GM23338 (cell line): ENCODE measurements around the gene C16orf74. TPM values are rescaled to one million over a fixed set of nuclear protein-coding genes. Genes with fewer than 3 reads are reported as not detected.
A peak's percentile ranks its signal among the peaks of the same experiment; 100 is the strongest.

ENCODE experiments used
- ATAC-seq: fragments of 200-7000 bp; cut with Tn5 transposase; 3 replicates; pipeline ENCODE4 v1.9.1; 2020
- DNase-seq: peaks from one replicate; pipeline ENCODE4 v3.0.0-alpha.2; 2015; ENCODE audit warnings: low spot score
- H2AFZ ChIP-seq: fragments of 200-600 bp; sonication (generic); 2 replicates; pipeline ENCODE4 v1.8.0; 2016; ENCODE audit warnings: antibody characterized with exemption, mild to moderate bottlenecking, moderate library complexity
- H3F3A ChIP-seq: fragments of 200-600 bp; sonication (generic); replicated peaks from 2 replicates; pipeline ENCODE4 v1.8.0; 2017; ENCODE audit warnings: antibody characterized with exemption, mixed run types, low read depth
- H3K27ac ChIP-seq: fragments of 200-600 bp; sonication (generic); 2 replicates; pipeline ENCODE4 v1.6.1; 2016; ENCODE audit warnings: low read depth
- H3K27me3 ChIP-seq: fragments of 200-600 bp; sonication (generic); 2 replicates; pipeline ENCODE4 v1.8.0; 2016; ENCODE audit warnings: mild to moderate bottlenecking, mixed run types, moderate library complexity; ENCODE audit not compliant: insufficient read depth
- H3K36me3 ChIP-seq: fragments of 200-600 bp; sonication (generic); 2 replicates; pipeline ENCODE4 v1.8.0; 2016; ENCODE audit warnings: mild to moderate bottlenecking; ENCODE audit not compliant: insufficient read depth
- H3K4me1 ChIP-seq: fragments of 200-600 bp; sonication (generic); 2 replicates; pipeline ENCODE4 v1.8.0; 2016; ENCODE audit warnings: mild to moderate bottlenecking, moderate library complexity; ENCODE audit not compliant: insufficient read depth
- H3K4me2 ChIP-seq: fragments of 200-600 bp; sonication (generic); 2 replicates; pipeline ENCODE4 v1.7.1; 2017; ENCODE audit warnings: mixed run types
- H3K4me3 ChIP-seq: fragments of 200-600 bp; sonication (generic); 2 replicates; pipeline ENCODE4 v1.6.1; 2016; ENCODE audit warnings: mixed run types
- H3K79me2 ChIP-seq: fragments of 200-600 bp; sonication (generic); replicated peaks from 2 replicates; pipeline ENCODE4 v1.8.0; 2017; ENCODE audit warnings: mild to moderate bottlenecking; ENCODE audit not compliant: insufficient read depth
- H3K9me2 ChIP-seq: fragments of 200-600 bp; sonication (generic); 2 replicates; pipeline ENCODE4 v1.8.0; 2017; ENCODE audit not compliant: insufficient read depth
- H4K20me1 ChIP-seq: fragments of 200-600 bp; sonication (generic); replicated peaks from 2 replicates; pipeline ENCODE4 v1.8.0; 2017; ENCODE audit warnings: mild to moderate bottlenecking; ENCODE audit not compliant: insufficient read depth
- H3K27ac Mint-ChIP-seq: 2 replicates; pipeline ENCODE4 v1.8.0; 2020; ENCODE audit warnings: inconsistent platforms, mild to moderate bottlenecking, moderate library complexity, mixed read lengths
- H3K27me3 Mint-ChIP-seq: 3 replicates; pipeline ENCODE4 v1.8.0; 2022; ENCODE audit warnings: low read depth, mild to moderate bottlenecking, moderate library complexity, mixed read lengths, inconsistent platforms; ENCODE audit not compliant: insufficient read depth, poor library complexity
- H3K36me3 Mint-ChIP-seq: 3 replicates; pipeline ENCODE4 v1.8.0; 2021; ENCODE audit warnings: low read depth, mild to moderate bottlenecking, inconsistent platforms, moderate library complexity, mixed read lengths
- H3K4me1 Mint-ChIP-seq: 3 replicates; pipeline ENCODE4 v1.8.0; 2020; ENCODE audit warnings: mild to moderate bottlenecking, inconsistent platforms, mixed read lengths
- H3K4me3 Mint-ChIP-seq: 3 replicates; pipeline ENCODE4 v1.8.0; 2021; ENCODE audit warnings: moderate library complexity, mild to moderate bottlenecking, inconsistent platforms, mixed read lengths
- H3K9me3 Mint-ChIP-seq: 3 replicates; pipeline ENCODE4 v1.8.0; 2020; ENCODE audit warnings: moderate library complexity, mild to moderate bottlenecking, inconsistent platforms, mixed read lengths
- EZH2phosphoT487 ChIP-seq: fragments of 200-600 bp; sonication (generic); IDR thresholded peaks from one replicate; pipeline ENCODE4 v1.8.1; 2018; ENCODE audit warnings: antibody characterized with exemption; ENCODE audit not compliant: unreplicated experiment
- JUNB ChIP-seq: IDR thresholded peaks from one replicate; pipeline ENCODE4 v1.6.1; 2016; ENCODE audit warnings: antibody characterized with exemption; ENCODE audit not compliant: unreplicated experiment
- POLR2AphosphoS5 ChIP-seq: IDR thresholded peaks from 2 replicates; pipeline ENCODE4 v1.6.1; 2016; ENCODE audit warnings: antibody characterized with exemption, low read depth
- STAT1 ChIP-seq: IDR thresholded peaks from one replicate; pipeline ENCODE4 v1.6.1; 2016; ENCODE audit warnings: antibody characterized with exemption; ENCODE audit not compliant: unreplicated experiment
- ZNF114 ChIP-seq: fragments of 250-450 bp; sonication (Bioruptor Pico); IDR thresholded peaks from 2 replicates; pipeline ENCODE4 v1.5.0; 2020; ENCODE audit warnings: mild to moderate bottlenecking, moderate library complexity
- ZNF462 ChIP-seq: fragments of 250-450 bp; sonication (Bioruptor Pico); IDR thresholded peaks from 2 replicates; pipeline ENCODE4 v1.5.0; 2020; ENCODE audit warnings: mild to moderate bottlenecking, moderate library complexity
- polyA plus RNA-seq: library from polyadenylated mRNA; unstranded; fragments of >200 nt; fragmentation: Nextera tagmentation; extraction: Ambion mirVana; gene quantifications from 2 replicates; pipeline ENCODE4 v1.2.1, GENCODE V29; 2016
- total RNA-seq: library from RNA; depleted of rRNA; stranded (reverse); fragments of >200 nt; shearing (Covaris generic); gene quantifications from 2 replicates; pipeline ENCODE4 v1.2.3, GENCODE V29; 2014
- TF ChIP-seq, protein P1 (sequence below), 2 experiments: fragments of 200-600 bp in 1 of 2; sonication (generic) in 1 of 2; conservative IDR thresholded peaks; 2 replicates each; pipeline versions ENCODE4 v1.5.1 to v1.6.1; 2016 to 2017; ENCODE audit warnings: antibody characterized with exemption in 2 of 2, low read depth in 2 of 2, mild to moderate bottlenecking in 2 of 2, moderate library complexity in 1 of 2

The C16orf74 gene
- total and polyA plus RNA-seq, 2 experiments from 2014 or later = 12.1 to 19.1 TPM

DNA sequence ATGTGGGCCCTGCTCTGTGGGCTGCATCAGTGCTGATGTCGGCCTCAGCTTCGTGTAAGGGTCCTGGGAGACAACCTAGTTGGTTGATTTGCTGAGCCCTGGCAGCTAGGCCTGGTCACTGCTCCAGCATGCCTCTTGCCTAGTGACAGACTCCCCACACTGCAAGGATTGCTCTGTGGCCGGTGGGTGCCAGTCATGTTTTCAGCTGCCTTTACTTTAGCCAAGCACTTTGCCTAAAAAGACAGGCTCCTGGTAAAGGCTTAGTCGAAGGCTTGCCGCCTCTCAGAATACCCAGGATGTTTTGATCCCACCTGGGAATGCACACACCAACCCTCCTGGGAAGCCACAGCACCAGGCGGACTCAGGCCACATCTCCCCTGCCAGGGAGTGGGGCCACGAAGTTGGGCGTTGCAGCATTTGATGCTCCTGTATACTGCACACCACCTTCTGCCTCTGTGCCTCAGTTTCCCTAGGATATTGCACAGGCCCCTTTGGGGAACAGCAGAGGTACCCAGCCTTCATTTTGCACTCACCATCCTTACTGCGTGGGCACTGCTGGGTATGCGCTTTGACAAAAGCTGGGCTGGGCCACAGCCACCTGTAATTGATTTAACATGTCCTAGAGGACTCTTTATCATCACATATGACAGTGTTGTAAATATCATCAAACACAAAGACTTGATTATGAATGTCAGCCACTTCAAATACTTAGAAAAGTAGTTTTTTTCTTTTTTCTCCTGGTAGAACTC, 82.0 kb downstream of the C16orf74 start (continued):
- TF ChIP-seq ZNF462 (CRISPR knock-in tag) (no peak), EZH2phosphoT487 (no peak)

DNA sequence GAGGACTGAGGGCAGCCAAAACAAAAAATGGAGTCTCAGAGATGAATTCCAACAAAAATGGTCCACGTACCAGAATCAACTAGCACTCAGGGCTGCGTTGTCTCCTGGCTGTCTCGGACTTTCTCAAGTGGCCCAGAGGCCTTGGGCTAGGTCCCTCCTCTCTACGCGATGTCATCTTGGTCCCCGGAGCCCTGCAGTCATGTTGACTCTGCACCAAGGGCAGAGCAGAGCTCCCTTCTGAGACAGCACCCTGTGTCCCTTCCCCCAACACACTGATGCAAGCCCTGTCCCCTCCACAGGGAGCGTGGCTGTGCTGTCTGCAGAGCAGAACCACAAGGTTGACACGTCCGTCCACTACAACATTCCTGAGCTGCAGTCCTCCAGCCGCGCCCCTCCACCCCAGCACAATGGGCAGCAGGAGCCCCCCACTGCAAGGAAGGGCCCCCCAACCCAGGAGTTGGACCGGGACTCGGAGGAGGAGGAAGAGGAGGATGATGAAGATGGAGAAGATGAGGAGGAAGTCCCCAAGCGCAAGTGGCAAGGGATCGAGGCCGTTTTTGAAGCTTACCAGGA, 83.0 kb downstream of the C16orf74 start:
- no peak for DNase-seq
- Histone ChIP-seq H3K36me3 (peaks cover 49% of the 10 kb centered on the region), H3K4me2 (no peak overlapping the region), H3K27me3 (no peaks in the 10 kb centered on the region), H3K9me2 (no peaks in the 10 kb centered on the region), H3K27ac (0 out of 2 replicates have a peak overlapping the region, but pooled peaks have one; percentile 6), H3F3A (peaks cover 23% of the 10 kb centered on the region), H3K79me2 (no peaks in the 10 kb centered on the region; the same call in 1 of the 2 replicates), H3K4me3 (no peak overlapping the region), H2AFZ (no peak overlapping the region), H3K4me1 (no peaks in the 10 kb centered on the region), H4K20me1 (peaks cover 16% of the 10 kb centered on the region)
- Mint-ChIP-seq H3K4me3 (no peak overlapping the region), H3K9me3 (no peaks in the 10 kb centered on the region; the same call in 2 of the 3 replicates), H3K27ac (no peak overlapping the region), H3K27me3 (peaks cover 26% of the 10 kb centered on the region), H3K4me1 (no peaks in the 10 kb centered on the region), H3K36me3 (peaks cover 93% of the 10 kb centered on the region)
- no peak; the same call in 2 of the 3 replicates for ATAC-seq
- TF ChIP-seq, protein P1, sequence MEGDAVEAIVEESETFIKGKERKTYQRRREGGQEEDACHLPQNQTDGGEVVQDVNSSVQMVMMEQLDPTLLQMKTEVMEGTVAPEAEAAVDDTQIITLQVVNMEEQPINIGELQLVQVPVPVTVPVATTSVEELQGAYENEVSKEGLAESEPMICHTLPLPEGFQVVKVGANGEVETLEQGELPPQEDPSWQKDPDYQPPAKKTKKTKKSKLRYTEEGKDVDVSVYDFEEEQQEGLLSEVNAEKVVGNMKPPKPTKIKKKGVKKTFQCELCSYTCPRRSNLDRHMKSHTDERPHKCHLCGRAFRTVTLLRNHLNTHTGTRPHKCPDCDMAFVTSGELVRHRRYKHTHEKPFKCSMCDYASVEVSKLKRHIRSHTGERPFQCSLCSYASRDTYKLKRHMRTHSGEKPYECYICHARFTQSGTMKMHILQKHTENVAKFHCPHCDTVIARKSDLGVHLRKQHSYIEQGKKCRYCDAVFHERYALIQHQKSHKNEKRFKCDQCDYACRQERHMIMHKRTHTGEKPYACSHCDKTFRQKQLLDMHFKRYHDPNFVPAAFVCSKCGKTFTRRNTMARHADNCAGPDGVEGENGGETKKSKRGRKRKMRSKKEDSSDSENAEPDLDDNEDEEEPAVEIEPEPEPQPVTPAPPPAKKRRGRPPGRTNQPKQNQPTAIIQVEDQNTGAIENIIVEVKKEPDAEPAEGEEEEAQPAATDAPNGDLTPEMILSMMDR (conservative IDR thresholded peaks at IDR 0.05; ENCODE audit: low read depth in 2 of 2) = no peak
- TF ChIP-seq POLR2AphosphoS5 (no peak), ZNF114 (CRISPR knock-in tag) (no peak), EZH2phosphoT487 (no peak), JUNB (no peak), STAT1 (no peak)
